GM19043 (cell line): ENCODE measurements around the gene DAP.
"Not testable (repeated sequence)": the region's sequence is repeated elsewhere in the genome, so short reads cannot be mapped to it uniquely, and the experiment has no call there.

ENCODE experiments used
- ATAC-seq: cut with Tn5 transposase; IDR thresholded peaks from one replicate; pipeline ENCODE4 v1.9.1; 2021; ENCODE audit warnings: low read depth; ENCODE audit not compliant: unreplicated experiment

Gene DAP

DNA sequence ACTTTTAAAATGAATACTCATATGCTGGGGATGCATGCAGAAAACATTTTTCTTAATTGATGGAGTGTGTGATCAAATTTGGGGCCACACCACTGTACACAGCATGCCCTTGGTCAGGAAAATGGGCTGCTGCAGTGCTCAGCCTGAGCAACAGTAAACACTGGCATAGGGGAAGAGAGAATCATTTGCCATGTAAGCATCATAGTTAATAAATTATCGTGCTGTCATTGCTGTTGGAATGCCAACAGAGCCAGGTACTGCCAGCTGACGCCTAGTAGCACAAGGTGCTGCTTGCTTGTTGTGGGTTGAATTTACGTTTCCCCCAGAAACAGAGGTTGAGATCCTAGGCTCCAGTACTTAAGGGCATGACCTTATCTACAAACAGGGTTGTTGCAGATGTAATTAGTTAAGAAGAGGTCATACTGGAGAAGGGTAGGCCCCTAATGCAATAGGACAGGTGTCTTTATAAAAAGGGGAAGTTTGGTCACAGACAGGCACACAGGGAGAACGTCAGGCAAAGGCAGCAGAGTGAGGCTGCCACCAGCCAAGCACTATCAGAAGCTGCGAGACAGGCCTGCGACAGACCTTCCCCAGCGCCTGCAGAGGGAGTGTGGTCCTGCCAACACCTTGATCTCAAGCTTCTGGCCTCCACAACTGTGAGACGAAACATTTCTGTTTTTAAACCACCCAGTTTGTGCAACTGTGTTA is 25.3 kb downstream of the DAP start:
- peak; percentile 78 for ATAC-seq

DNA sequence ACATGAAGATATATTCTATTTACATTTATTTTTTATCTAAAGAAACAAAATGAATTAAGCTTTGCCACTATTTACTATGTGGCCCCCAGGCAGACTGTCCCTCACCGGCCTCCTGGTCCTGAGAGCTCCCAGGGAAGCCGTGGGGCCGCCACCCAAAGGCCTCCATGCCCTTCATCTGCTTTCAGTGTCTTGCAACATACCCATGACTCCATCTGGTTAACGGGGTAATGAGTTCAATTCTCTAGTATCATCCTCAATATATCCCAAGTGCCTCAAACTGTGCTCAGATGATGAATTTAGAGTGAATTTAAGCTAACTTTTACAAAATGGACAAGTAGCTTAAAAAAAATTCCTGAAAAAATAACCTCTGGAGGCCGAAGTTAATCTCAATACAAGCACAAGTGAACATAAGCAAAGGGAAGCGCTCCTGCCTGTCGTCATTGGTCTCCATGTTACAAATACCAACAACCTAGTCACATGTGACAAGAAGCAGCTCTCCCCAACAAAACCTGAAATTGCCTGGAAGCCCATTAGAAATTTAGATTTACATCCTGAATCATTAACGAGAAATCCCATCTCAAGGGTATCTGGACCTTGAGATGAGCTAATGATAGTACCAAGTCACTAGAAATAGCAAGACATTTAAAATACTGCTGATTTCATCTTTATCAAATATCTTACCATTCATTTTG is 26.1 kb downstream of the DAP start:
- ATAC-seq = no peak

DNA sequence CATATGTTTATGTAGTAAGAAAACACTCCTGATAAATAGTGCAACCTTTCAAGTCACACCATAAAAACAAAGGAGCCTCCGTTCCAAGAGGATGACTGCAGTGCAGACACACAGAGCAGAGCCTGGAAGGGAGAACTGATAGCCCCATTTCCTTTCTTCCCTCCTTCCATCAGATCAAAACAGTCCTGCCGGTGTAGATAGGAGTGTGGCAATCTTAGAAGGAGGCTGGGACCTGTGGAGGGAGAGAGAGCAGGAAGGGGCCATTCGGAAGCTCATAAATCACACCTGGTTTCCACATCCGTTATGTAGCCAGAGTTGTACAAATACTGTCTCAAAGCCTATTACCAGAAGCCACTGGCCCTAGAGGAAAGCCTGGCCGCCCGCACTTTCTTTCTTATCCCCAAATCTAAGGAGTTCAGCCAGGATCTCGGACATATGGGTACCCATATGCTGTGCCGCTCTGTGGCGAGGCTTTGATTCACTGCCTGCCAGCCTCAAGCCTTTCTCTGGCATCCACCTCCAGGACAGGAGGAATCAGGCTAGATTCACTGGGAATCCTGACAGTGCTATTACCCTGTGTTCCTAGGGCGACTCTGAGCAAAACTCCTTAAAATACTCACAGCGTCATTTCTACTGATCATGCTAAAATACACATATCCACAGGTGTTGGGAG is 26.9 kb downstream of the DAP start:
- no peak for ATAC-seq

DNA sequence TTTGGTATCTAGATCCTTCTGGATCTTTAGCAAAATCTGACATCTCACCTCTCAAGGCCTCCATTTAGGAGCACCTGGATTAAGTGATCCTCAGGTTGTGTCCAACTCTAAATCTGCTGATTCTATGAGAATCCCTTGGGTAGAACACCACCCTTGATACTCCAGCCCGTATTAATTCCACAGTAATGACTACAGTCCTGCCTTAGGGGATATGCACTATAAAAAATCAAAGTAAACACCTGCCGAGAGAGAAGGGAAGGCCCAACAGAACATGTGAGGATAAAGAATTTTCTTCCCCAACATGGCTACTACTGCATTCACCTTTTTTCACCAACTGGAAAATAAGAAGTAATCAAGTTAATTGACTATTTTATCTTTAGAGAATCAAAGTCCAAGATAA is 27.6 kb downstream of the DAP start:
- ATAC-seq = no peak

DNA sequence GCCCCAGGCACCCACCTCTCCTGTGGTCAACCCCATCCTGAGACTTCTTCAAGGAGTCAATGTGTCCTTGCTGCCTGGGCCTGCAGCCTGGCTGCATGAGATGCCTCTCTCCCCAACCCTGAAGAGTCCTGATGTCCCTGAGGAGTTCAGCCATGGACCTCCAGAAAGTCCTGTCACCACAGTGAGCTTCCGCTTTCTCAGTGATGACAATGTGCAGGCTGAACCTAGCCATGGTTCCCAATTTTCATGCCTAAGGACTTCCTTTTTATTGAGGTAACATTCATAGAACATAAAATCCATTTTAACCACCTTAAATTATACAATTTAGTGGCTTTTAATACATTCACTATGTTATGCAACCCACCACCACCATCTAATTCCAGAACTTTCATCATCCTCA is 29.1 kb downstream of the DAP start:
- no peak for ATAC-seq

DNA sequence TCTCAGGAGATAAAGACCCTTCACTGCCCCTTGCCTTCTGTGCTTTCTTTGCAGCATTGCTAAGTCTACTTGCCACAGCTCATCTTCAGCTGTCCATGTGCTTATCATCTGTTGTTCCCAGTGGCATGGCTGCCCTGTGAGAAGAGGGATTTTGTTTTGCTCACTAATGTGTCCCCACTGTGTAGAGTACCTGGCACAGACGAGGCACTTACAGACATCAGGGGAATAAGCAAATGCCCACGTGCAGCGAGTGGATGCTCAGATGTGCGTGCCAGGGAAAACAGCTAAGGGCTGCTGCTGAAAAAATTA is 31.0 kb downstream of the DAP start:
- no peak for ATAC-seq

DNA sequence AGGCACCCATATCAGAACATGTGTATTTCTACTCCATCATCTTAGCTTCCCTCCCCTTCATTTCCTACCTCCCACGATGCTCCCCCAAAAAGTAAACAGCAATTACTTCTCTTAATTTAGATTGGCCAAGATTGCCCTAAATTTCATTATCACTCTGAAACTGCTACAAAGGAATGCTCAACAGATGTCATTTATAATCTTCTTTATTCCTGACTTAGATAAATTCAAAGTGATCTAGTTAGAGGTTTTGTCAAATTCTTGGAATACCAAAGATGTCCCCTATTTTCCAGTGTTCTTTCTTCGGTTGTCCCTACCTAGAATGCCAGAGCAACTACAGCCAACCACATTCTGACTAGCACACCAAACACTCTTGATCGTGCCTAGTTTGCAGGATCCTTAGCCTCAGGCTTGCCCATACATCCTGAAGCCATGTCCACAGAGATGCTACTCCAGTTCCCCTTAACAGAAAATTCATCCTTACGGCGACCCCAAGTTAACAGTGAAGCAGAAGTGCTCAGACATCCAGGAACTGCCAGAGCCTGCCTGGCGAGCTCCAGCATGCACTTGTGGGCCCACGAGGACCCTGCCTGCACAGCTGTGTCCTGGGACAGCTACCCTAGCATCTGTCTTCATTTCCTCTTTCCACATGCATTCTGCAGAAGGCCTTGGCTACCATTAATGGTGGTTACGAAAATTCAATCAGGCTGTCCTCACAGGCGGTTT is 31.6 kb downstream of the DAP start:
- ATAC-seq = no peak

DNA sequence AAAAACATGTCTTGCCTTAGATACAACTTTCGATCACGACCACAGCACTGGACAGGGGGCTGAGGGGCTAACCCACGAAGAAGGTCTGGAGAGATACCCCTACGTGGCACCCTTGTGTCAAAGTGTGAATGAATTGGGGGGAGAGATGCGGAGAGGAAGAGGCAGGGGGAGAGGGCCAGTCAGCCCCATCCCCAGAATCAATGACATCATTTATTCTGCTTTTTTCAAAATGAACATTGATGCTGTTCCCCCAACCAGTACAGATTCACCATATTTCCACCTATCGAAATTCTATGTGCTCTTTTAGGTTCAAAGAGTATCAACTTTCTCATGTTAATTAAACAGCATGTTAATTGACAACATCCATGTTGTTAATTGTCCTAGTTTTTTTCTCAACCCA is 32.4 kb downstream of the DAP start:
- no peak for ATAC-seq

DNA sequence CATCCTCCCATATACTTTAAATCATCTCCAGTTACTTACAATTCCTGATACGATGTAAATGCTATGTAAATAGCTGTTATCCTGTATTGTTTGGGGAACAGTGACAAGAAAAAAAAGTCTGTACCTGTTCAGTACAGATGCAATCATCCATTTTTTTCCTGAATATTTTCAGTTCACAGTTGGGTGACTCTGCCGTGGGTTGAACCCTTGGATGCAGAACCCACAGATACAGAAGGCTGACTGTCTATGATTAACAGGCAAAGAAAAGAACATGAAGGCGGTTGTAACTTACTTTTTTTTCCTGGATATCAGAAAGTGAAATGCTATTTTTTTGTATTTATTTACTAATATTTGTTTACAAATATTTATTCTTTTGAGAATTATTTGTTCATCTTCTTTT is 33.2 kb downstream of the DAP start:
- no peak for ATAC-seq

DNA sequence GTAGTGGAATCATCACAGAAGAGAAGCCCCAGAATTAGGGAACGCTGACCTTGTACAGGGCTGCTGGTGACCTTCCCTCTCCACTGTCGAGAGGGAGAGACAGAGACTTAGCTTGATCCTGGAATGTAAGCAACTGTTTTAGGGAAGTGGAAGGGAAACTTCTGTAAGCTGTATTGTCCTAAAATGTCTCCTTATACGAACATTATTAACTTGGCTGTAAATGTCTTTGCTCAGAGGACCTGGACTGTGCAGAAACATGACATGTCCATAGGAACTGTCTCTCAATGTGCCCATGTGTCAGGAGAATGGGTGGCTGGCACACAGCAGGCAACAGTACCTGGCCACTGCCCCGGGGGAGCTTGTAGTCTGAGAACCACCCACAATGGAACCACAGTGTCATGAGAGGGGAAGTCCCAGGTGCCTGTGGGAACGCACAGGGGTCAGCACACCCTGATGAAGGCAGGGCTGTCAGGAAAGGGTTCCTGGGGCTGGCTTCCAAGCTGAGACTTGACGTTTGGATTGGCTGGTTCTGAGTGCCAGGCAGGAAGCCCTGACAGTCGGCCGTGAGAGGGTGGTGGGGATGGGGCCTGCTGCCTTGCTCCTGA is 34.0 kb downstream of the DAP start:
- ATAC-seq = peak; percentile 89

DNA sequence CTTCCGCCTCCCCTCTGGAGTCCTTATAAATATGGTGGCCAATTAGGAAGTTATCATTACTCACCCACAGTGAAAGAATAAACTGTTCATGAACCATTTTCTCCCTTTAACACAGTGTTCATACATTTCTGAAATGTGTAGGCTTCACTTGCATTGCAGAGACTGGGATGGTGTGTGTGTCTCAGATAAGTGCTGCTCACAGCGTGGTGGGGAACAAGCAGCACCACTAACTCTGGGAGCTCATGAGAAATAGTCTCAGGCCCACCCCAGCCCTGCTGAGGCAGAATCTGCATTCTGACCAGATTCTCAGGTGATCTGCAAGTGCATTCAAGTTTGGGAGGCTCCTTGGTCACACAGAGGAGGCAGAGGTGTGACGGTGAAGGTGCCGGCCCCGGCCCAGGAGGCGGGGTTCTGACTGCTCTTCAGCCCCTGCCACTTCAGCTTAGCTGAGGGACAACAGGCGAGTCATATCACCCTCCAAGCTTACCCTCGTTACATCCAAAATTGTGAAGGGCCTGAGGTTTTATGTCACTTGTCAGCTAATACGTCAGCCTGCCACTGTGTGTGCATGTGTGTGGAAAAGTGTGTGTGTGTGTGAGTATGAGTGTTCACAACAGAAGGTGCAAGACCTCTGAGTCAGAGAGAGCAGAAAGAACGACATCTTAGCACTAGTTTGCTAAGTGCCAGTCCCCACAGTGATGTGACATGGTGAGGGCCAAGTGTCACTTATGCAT is 34.7 kb downstream of the DAP start:
- ATAC-seq = no peak

DNA sequence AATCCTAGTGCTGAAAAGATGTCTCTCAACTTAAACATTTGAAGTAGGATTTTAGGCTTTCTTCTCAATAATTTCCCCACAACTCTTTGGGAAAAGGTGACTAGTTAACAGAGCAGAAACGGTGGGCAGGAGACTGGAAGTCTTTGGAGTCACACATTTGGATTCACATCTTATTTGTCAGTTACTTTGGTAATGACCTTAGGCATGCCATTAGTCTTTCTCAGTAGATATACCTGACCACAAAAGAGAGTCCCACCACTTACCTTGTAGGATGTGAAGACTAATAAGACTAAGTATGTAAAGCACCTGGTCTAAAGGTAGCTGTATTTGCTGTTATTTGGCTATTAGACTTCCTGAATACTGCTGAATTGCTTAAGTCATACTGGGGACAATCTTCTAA is 35.4 kb downstream of the DAP start:
- no peak for ATAC-seq

DNA sequence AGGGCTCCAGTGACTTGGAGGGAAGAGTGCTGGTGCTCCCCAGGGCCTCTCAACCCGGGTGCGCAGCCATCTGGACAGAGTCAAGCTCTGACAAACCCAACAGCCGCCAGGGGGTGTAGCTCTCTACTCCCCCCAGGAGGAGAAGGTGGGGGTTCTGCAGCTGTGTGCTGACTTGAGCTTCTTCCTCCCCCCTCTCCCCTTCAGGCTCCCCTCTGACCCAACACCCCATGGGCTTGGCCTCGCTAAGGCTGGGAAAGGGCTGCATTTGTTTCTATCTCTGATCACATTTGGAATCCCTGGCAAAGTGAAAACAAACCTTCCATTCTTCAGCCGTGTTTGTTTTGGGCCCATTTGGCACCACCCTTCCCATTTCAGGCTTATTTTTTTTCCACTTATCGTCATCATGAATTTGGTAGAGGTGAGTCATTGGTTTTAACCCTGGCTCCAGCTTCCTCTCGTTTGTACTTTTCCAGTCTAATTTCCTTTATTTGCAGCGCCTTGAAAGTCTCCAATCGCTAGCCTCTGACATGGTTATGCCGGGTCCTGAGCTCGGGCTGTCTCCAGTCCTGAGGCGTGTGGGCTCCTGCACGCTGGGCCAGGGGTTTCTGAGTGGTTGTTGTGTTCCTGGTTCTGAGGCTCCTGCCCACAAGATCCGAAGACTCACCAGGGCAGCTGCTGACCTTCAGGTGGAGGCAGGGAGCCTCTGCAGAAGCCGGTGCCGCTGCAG is 36.1 kb downstream of the DAP start:
- ATAC-seq = no peak

DNA sequence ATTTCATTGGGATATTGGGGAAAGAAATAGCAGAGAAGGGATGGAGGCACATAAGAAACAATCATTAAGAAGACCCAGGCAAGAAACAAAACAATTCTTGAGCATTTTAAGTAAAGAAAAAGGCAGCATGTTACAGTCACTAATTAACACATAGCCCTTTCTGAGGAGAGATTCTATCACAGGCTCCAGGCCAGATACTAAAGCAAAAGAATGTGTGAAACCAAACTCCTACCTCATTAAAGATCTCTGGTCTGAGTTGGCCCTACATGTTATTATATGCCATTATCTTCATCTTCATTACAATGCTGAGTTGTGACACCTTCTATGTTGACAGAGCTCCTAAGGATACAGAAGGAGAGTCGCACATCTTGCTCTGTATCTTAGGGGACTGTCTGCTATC is 37.5 kb downstream of the DAP start:
- ATAC-seq = no peak

DNA sequence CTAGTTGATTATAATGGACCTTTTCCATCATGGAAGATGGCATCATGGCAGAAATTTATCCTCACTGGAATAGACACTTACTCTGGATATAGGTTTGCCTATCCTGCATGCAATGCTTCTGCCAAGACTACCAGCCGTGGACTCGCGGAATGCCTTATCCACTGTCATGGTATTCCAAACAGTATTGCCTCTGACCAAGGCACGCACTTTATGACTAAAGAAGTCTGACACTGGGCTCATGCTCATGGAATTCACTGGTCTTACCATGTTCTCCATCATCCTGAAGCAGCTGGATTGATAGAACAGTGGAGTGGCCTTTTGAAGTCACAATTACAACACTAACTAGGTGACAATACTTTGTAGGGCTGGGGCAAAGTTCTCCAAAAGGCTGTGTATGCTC is 40.3 kb downstream of the DAP start:
- not testable (repeated sequence) for ATAC-seq

DNA sequence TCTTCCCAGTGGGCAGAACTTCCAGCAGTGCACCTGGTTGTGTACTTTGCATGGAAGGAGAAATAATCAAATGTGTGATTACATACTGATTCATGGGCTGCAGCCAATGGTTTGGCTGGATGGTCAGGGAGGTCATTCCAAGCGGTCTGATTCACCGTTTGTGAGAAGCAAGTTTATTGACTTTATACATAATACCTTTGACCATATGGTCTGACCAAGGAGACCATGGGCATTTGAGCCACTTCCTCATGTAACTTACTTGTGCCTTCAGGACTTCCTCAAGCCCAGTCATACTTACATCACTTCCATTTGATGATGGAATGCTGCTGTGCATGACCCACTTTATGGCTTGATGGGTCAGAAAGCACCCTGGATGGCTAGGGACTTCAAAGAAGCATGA is 41.1 kb downstream of the DAP start:
- ATAC-seq = no peak

DNA sequence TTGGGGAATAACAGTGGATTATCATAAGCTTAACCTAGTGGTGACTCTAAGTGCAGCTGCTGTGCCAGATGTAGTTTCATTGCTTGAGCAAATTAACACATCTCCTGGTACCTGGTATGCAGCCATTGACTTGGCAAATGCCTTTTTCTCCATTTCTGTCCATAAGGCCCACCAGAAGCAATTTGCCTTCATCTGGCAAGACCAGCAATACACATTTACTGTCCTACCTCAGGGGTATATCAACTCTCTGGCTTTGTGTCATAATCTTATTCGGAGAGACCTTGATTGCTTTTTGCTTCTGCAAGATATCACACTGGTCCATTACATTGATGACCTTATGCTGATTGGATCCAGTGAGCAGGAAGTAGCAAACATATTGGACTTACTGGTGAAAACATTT is 42.4 kb downstream of the DAP start:
- not testable (repeated sequence) for ATAC-seq

DNA sequence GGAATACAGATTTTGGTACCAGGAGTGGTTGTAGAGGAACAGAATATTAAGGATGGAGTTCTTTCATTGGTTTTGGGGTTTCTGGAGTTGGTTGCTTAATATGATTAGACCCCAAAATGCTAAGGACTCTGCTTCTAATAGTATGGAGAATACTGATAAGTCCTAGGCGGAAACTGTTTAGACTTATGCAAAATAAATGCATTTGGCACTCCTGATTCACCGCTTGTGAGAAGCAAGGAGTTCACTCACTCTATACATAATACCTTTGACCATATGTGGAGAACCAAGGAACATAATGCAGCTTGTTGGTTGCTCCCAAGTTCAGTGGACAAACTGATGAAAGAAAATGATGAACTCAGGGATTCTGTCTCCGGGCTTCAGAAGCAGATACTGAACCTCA is 44.2 kb downstream of the DAP start:
- not testable (repeated sequence) for ATAC-seq

DNA sequence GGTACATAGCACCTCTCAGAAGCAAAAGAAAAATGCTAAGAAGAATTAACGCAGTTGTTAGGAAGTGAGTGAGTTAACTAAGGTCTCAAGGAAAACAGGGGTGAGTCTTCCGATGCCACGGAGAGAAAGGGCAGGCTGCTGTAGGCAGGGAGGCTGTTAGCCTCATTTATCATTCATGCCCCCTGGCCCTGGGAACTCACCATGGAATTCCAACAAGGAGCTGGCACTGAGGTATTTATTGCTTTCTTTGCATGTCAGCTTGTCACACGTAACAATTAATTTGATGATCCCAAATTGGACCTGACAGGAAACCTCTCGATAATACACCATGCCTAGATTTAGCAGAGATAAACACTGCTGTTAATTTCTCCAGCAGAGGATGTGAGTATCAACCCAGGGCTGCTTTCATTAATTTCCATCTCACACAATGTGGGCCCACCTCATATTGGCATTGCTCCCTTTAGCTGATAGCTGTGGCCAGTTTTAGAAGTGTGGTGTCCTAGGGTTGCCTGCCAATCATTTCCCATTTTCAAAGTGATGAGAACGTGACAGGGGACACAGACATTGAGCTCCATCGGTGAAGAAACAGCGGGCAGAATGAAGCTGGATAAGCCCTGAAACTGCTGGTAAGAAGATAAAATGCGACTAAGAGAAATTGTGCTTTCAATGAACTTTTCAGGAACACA is 45.3 kb downstream of the DAP start:
- no peak for ATAC-seq
